Inflammatory macrophage treated with lipopolysaccharide for 4 hours (primary cell): ENCODE results near the gene G6PC3.

Source experiments
- DNase-seq: peaks from one replicate; pipeline ENCODE4 v3.0.0-alpha.2; 2020

Gene G6PC3

DNA sequence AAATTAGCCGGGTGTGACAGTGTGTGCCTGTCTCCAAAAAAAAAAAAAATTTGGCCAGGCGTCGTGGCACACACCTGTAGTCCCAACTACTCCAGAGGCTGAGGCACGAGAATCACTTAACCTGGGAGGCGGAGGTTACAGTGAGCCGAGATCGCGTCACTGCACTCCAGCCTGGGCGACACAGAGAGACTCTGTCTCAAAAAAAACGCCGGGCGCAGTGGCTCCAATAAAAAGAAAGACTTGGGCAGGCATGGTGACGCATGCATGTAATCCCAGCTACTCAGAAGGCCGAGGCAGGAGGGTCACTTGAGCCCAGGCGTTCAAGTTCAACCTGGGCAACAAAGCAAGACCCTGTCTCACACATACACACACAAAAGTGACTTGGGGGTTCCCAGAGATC lies 7.7 kb upstream of the G6PC3 start:
- DNase-seq = no peak

DNA sequence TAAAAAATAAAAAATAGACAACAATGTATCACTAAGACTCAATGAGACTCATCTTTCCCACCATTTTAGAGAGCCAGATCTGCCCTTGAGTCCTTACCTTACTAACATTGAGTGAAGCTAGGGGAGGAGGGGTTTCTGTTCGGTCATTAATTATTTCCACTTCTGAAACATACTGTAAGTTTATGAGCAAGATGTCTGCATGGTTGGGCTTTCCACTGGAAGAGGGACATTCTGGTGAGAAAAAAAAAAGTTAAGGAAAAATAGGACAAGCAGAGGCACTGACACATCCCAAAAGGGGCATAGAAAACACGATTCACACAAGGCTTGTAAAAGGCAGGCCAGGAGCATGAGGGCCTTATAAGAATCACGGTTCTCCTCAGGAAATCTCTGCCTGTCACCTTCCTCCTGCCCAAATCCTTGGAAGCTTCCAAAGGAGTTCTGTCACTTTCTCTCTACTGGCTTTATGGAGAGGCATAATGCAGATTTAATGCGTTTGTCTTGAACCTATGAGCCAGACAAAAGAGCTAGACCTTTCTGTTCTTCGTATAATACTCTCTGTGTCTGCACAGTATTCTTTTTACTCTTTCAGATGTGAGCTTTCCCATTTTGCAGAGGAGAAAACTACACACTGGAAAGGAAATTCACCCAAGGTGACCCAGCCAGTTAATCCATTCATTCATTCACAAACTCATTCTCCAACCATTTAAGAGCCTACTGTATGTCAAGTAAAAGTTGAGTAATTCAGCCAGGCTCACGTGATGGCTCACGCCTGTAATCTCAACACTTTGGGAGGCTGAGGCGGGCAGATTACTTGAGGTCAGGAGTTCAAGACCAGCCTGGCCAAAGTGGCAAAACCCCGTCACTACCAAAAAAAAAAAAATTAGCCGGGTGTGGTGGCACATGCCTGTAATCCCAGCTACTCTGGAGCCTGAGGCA lies 6.6 kb upstream of the G6PC3 start:
- DNase-seq = no peak

DNA sequence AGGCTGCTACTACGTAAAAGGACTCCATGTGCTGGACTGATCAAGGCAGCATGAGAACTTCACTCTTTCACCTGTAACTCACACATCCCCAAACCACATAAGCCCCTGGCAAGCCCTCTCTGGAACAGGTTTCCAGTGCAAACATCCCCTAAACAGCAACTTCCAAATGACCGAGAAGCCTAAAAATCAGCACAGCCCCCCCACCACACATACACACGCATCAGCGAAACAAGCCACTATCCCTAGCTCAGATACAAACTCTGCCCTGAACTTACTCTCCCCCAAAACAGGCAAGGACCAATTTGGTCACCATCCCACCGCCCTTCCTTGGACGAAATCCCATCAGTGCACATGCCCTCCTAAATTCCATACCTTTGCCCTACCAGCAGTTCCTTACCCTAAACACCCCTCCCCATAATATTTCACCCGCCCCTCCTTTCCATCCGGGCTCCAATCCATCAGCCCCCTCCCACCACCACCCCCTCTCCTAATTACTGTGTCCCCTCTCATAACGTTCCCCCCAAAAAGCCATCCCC lies 4.8 kb upstream of the G6PC3 start:
- DNase-seq = no peak

DNA sequence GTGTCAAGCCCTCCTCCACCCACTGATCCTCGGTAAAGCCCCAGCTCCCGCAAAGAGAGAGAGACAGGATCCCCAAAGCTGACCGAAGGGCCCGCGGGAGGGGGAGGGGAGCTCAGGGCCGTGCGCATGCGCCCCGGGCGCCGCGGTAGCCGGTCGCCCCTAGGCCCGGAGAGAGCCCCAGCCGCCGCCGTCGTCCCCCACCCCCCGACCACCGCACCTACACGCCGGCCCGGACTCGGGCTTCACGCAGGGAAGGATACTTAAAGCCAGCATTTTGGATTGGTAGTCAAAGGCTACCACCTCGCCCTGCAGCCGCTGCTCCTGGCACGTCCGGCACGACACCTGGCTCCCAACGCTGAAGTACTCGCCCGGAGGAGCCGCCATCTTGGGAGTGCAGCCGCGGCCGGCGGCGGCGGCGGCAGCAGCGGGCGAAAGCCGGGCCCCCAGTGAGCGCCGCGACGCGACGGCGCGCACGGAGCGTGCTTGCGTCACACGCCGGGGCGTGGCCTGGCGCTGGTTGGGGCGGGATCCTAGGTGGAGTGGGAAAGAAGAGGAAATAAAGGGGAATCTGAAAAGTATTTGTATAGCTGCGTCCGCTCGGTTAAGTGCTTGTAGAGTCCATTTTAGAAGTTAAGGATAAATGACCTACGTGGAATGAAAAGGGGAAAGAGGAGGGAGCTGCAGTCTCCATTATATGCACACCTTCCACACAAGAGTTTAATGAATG lies 4.2 kb upstream of the G6PC3 start, which contains the start of gene LSM12:
LSM12 (minus strand) TSS at position 468 of the 727 bp plus-strand sequence; CDS start at position 384, 84 bp downstream.
- peak; percentile 93 for DNase-seq

DNA sequence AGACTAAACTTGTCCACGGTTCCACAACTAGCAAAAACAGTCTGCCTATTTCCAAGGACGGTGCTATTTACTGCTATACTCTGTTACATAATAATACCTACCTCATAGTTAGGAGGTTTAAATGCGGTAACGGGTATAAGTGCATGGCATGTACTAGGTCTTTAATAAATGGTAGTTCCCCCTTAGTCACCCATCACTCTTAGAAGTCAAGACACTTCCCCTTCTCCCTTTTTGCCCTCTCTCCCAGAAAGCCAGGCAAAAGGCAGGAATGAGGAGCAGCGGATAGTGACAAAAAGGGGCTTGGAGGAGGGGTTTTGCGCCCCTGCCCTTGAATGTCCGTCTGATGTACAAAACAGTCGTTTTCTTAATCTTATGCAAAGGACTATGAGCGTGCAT lies 3.0 kb upstream of the G6PC3 start:
- peak; percentile 61 for DNase-seq

DNA sequence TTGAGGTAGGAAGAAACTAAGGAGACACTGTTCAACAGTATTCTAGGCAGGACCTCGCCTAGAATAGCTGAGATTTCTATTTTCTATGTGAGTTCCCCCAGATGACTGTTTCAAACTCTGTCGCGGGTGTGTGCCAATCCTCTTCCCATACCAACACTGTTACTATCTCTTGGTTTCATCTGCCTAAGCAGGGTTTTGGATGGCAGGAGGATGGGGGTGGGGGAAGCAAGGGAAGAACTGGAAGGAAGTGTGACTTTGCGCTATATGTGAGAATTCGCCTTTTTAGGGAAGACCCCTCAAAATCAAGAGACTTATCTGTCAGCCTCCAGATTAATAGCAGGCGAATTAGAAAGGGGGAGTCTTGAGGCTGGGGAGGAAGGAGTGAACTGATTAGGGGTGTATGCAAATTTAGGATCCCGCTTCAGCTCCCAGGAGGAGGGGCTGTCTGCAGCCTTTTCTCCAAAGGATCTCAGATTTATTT lies 521 bp upstream of the G6PC3 start:
- peak; percentile 61 for DNase-seq

DNA sequence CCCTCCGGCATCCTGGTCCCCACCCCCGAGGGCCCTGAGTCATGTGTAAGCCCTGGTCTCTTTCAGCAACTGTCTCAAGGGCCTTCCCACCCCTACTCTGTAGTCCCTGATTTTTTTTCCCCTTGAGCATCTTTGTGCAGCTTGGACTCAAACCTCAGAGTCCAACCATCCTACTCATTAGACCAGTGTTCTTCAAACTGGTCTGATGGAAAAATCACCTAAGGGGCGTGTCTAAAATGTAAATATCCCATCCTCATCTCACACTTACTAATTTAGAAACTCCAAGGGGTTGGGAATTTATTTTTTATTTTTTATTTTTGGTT lies 624 bp downstream of the G6PC3 start:
- DNase-seq = no peak

DNA sequence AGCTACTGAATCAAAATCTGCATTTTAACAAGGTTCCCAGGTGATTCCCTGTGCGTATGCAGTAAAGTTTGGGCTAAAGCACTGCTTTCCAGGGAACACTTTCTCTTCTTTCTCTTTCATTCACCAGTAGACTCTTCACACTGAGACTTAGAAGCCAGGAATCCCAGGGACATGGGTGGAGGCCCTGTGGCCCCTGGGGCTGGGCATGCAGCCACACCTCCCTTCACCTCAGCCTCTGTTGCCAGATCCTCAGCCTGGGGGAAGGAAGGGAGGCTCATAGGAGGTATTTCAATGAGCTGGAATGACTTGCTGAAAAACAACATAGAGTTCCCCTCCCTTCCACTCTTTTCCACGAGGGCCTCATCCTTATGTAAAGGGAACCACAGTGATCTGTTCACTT lies 1.2 kb downstream of the G6PC3 start:
- DNase-seq = peak; percentile 21

DNA sequence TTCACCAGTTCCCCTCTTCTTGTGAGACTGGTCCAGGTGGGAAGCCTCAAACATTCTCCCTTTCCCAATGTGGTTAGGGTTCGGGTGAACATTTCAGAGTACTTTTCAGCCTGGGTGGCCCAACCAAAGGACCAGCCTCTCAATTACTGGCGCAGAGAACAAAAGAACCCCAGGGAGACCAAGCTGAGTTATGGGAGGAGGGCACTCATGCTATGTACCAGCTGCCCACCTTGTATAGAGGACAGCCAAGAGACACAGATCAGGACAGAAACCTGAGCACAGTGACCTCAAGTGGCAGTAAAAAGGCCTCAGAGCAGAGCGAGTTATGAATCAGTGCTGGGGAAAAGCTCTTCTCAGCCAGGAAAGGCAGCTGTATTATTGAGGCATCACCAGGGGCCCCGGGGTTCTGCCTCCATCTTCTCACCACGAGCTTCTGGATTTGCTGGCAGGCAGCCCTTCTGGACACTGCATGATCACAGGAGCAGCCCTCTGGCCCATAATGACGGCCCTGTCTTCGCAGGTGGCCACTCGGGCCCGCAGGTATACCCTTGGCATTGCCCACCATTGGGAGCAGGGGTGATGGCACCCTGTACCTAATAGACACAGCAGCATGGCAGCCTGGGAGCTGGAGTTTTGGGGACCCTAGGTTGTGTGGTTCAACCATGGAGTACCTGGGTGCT lies 3.8 kb downstream of the G6PC3 start:
- DNase-seq = no peak

DNA sequence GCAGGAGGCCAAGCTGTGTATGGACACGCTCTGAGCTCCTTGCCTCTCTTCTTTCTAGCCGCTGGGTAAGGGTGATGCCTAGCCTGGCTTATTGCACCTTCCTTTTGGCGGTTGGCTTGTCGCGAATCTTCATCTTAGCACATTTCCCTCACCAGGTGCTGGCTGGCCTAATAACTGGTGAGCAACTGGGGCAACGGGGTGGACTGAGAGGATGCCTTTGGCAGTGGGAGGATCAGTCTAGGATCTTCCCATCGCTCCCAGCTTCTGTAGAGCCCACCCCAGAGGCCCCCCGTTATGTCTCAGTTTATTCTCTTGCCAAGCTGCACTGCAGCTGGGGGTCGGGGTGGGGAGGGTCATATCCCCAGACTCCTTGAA lies 4.4 kb downstream of the G6PC3 start:
- no peak for DNase-seq

DNA sequence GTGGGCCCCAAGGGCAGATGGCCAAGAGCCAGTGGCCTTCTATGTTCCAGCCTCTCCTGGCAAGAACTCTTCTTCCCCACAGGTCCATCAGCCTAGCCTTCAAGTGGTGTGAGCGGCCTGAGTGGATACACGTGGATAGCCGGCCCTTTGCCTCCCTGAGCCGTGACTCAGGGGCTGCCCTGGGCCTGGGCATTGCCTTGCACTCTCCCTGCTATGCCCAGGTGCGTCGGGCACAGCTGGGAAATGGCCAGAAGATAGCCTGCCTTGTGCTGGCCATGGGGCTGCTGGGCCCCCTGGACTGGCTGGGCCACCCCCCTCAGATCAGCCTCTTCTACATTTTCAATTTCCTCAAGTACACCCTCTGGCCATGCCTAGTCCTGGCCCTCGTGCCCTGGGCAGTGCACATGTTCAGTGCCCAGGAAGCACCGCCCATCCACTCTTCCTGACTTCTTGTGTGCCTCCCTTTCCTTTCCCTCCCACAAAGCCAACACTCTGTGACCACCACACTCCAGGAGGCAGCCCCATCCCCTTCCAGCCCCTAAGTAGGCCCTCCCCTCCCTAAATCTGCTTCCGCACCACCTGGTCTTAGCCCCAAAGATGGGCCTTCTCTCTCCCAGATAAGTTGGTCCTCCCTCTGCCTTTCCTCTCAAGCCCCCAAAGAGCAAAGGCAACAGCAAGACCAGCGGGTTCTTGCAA lies 5.2 kb downstream of the G6PC3 start:
- DNase-seq = no peak

DNA sequence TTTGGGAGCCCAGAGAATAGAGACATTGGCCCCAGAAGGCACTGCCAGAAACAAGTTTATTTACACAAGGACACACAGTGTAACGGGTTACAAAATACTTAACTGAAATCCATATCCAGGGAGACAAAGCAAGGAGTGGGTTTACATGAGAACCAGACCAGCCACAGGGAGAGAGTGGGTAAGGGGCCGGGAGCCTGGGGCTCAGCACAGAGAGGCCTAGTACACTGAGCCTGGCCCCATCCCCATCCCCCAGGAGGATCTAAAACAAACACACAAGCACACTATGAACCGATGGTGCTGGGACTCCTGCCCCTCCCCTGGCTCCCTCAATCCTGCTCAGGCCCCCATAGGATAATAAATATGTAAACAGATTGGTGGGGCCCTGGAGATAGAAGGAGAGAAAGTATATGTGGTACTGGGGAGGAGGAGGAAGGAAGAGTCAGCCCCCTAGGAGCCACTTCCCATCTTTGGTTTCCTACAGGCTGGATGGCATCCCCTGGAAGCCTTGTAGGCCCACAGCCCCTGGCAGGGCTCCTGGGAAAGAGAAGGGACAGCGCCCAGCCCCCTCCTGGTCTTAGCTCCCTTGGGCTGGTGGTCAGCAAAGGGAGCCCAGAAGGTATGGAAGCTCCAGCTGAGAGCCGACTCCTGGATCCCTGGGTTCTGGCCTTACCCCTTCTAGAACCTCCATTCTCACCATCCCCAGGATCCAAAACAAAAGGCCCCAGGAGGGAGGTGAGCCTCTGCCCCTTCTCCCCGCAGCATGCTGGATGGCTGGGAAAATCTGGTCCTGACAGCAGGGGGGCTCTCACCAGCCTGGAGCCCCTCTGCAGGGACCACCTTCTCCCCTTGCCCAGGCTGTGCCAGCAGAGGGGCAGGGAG lies 6.4 kb downstream of the G6PC3 start:
- no peak for DNase-seq

DNA sequence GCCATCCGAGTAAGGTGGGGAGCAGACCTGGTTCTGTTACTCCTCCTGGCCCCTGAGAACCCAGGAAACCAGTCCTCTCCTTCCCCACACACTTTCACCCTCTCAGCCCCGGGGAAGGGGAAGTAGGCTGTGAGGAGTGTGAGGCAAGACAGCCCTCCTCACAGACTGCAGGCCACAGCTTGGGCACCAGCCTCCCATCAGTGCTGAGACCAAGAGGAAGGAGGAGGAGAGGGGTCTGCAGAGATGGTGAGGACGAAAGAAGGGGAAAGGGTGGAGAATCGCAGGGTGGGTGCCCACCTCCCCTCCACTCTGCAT lies 7.0 kb downstream of the G6PC3 start:
- DNase-seq = peak; percentile 67

DNA sequence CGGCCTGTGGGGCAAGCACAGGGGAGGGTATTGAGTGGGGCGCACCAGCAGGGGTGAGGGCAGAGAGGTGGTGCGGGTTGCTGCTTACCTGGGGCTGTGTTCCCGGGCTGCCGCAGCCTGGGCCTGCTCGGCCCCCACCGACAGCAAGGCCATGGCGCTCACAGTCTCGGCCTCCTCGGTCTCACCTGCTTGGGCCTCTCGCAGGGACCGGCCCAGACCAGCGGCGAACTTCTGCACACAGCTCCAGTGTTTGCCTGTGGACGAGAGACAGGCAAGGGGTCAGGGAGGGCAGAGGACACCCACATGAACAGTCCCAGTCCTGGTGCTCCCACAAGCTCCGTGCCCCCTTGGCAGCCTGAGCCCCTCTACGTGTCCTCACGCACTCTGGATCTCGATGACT lies 7.9 kb downstream of the G6PC3 start:
- no peak for DNase-seq

DNA sequence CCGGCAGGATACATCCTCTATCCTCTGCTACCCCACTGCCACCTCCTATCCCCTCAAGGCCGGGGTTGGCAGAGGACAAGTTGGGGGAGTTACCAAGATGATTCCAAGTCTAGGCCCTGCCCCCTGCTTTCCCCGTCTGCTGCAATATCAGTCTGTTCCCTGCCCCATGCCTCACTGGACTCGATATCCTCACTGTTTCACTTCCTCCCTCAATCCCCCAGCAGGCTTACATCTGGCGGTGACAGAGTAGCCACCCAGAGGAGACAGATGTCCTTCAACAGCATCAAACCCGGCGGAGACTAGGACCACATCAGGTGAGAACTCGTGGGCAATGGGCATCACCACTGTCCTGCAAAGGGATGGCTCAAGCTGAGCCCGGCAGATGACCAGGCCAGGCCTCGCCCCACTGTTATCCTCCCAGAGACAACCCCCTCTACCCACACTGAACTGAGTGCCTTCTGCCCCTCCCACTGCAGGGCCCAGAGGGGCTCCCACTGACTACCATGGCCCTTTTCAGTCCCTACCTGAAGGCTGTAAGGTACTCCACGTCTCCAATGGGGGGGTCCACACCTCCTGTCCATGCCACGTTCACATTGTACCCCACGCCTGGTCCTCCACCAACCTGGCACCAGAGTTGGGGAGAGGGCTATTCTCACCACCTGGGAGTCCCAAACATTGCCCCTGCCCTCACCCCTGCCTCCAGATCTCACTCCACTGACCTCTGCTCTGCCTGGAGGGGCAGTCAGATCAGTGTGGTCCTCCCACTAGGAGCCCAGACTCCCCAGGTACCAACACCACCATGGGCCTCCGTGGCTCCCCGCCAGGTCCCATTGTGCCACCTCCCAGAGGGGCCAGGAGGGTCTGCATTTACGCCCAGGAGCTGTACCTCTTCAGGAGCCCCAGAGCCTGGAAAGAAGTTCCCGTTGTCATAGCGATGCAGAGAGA lies 9.6 kb downstream of the G6PC3 start:
- peak; percentile 72 for DNase-seq

DNA sequence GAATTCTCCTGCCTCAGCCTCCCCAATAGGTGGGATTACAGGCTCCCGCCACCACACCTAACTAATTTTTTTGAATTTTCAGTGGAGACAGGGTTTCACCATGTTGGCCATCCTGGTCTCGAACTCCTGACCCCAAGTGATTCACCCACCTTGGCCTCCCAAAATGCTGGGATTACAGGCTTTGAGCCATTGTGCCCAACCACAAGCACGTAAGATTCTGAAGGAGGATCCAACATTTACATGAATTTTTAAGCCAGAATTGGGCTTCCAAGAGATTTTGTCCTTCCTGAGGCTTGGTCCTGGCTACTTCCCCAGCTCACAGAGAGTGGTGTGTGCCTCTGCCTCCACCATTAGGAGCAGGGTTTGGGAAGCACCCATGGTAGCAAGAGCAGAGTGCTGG lies 11.1 kb downstream of the G6PC3 start:
- no peak for DNase-seq

DNA sequence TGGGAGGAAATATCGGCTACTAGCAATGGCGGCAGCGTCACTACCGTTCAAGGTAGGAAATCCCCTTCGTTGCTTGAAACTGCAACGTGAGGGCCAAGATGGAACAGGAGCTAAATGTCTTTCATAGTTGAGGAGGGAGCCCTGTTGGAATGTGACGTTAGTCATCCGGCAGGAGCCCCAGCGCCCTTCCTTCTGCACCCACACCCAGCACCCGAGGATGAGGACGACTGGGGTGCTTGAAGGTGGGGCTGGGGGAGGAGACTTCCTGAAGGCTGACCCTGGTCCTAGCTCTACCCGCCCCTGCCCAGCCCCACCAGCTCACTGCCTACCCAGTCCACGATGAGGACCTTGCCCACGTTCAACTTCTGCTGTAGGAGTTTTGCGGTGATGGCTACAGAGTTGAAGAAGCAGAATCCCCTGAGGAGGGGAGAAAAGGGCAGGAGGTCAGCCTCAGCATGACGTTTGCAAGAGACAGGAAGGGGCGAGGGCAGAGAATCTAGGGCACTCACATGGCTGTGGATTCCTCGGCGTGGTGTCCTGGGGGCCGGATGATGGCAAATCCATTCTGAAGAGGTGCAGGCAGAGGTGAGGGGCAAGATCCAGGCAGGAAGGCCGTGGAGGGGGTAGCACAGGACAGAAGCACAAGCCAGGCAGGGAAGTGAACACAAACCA lies 11.9 kb downstream of the G6PC3 start:
- DNase-seq = no peak

DNA sequence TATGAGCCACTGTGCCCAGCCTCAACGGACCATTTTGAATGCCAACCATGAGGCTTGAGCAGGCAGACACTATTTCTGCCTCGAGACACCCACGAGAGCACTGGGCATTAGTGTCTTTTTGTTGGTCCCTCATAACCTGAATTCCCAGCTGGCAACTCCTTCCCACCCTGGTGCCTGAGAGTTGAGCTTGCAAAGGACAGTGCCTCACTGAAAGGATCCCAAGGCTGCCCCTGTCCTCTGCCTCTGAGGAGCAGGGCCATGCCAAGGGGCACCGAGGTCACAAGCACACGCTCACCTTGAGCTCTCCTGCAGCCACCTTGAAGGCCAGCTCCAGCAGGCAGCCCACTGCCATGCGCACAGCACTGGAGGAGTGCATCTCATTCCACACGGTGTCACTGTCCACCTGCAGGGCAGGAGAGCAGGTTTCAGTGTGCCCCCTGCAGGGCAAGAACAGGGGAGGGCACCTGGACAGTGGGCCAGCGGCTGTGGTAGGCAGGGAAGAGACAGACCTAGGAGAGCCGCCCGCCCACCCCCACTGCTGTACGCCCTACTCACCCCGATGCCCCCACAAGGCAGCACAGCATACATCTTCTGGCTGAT lies 12.8 kb downstream of the G6PC3 start:
- no peak for DNase-seq

DNA sequence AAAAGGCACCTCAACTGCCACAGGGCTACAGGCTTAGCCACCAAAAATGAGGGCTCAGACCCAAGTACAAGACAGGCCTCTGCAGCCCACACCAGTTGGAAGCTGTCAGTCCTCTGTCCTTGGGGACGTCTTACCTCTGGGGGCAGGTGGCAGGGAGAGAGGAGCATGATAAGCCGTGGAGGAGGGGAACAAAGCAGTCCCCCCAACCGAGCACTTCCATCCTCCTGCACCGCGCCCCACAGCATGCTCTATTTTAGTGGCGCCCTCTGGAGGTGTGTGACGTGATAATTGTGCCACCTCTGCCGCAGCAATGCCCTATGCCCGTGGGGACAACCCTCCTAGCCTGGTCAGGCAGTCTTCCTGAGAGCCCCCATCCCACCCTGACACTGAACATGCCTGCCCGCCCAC lies 13.6 kb downstream of the G6PC3 start:
- DNase-seq = peak; percentile 27

DNA sequence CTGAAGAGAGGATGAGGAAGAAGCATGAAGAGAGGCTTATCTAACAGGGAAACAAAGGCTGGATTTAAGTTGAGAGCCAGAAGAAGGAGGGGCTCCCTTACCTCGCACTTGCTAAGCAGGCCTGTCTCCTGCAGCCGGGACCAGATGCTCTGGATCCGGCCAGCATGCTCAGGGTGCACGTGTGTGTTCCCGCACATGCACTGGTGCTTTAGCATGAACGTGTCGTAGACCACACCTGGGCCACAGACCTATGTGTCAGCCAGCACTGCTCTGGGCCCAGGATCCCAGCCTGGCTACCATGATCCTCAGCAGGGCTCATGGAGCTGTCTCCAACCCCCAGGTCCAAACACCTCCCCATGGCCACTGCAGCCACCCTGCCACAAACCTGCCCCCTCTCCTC lies 14.4 kb downstream of the G6PC3 start:
- no peak for DNase-seq
